ENCODE results near the gene LDLRAD2. TPM values are rescaled to one million over a fixed set of nuclear protein-coding genes. Genes with fewer than 3 reads are reported as not detected.

The LDLRAD2 gene
- total and polyA plus RNA-seq, 9 of the 15 experiments (the other 6 are each of a cell fraction or from before 2014, with no cell fraction given), result 0.45 to 0.48 TPM; not detected in 7

DNA sequence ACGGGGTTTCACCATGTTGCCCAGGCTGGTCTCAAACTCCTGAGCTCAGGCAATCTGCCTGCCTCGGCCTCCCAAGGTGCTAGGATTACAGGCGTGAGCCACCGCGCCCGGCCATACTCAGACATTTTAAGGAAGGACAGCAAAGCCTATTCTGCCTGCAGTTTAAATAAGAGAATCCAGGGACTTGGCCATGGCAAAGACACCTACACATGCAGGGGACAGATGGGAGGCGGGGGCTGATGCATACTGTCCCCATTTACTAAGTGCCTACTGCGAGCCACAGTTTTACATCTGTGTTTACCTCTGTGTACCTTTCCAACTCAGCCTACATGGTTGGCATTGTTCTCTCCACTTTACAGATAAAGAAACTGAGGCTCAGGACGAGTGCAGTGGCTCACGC lies 25.4 kb downstream of the LDLRAD2 start (continued):
- TF ChIP-seq FIP1L1 (IDR thresholded peaks at IDR 0.05; ENCODE audit: low read depth, low read length, poor library complexity, severe bottlenecking) (no peak), DDX20 (tag; IDR thresholded peaks at IDR 0.05; ENCODE audit: low read depth) (no peak), ZNF316 (IDR thresholded peaks at IDR 0.05) (no peak), E2F3 (CRISPR knock-in tag; IDR thresholded peaks at IDR 0.05) (no peak)
- TF ChIP-seq, protein P1, sequence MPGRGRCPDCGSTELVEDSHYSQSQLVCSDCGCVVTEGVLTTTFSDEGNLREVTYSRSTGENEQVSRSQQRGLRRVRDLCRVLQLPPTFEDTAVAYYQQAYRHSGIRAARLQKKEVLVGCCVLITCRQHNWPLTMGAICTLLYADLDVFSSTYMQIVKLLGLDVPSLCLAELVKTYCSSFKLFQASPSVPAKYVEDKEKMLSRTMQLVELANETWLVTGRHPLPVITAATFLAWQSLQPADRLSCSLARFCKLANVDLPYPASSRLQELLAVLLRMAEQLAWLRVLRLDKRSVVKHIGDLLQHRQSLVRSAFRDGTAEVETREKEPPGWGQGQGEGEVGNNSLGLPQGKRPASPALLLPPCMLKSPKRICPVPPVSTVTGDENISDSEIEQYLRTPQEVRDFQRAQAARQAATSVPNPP (IDR thresholded peaks at IDR 0.05; ENCODE audit: borderline replicate concordance, insufficient read depth, insufficient read length), result no peak

DNA sequence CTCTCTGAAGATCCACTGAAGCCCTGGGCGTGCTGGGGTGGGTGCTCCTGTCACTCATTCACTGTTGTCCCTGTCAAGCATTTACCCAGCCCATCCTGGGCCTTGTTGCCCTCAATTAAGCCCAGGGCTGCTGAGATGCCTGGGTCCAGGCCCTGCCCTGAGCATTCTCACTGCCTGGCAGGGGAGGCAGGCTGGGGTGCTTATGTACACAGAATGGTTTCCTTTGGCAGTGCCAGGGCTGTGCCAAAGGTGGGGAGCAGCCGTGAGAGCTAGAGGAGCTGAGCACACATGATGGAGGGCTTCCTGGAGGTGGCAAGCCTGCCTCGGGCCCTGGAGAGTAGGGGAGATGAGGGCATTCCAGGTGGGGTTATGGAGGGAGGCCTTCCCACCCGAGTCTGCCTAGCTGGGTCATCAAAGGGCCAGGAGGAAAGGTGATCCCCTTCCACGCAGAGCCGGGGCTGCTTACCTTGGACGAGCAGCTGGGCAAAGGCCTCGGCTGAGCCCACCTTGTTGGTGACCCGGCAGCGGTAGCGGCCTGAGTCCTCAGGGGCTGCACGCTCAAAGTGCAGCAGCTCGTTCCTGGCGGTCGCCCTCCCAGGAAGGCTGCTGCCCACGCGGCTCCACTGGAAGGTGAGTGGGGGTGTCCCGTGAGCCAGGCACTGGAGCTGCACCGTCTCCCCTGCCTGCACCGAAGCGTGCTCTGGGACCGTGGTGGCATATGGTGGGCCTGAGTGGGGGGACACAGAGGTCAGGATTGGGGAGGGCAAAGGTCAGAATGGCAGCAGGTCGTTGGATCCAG lies 26.5 kb downstream of the LDLRAD2 start:
- FAIRE-seq, result no peak
- Histone ChIP-seq H3K4me1 (replicated peaks in 1 of 2; ENCODE audit: control insufficient read depth in 2 of 2, insufficient read depth in 2 of 2, low read length in 2 of 2) (peaks cover 0 to 12% of the 10 kb centered on the region in 2 experiments; a peak in 1 of 5 replicates), H3K4me2 (ENCODE audit: insufficient read depth, low read length) (no peak overlapping the region), H3K9me3 (replicated peaks; ENCODE audit: control insufficient read depth, insufficient read depth, low read depth, low read length) (peaks cover 9% of the 10 kb centered on the region), H3K27ac (ENCODE audit: extremely low read depth, low read depth, low read length) (no peak overlapping the region), H4K20me1 (replicated peaks; ENCODE audit: control insufficient read depth, insufficient read depth, low read length) (no peaks in the 10 kb centered on the region; the same call in 1 of the 2 replicates), H3K27me3 (ENCODE audit: control insufficient read depth in 2 of 2, insufficient read depth in 2 of 2, low read length in 2 of 2) (no peaks in the 10 kb centered on the region), H3K9me1 (ENCODE audit: control insufficient read depth, insufficient read depth, low read length) (no peaks in the 10 kb centered on the region), H3K79me2 (ENCODE audit: control insufficient read depth, insufficient read depth, low read length) (no peaks in the 10 kb centered on the region), H2AFZ (ENCODE audit: low read depth, low read length) (no peak overlapping the region), H3K9ac (ENCODE audit: insufficient read depth in 1 of 2, low read depth in 2 of 2, low read length in 2 of 2) (no peak overlapping the region; a peak in 1 of 4 replicates), H3K4me3 (no peak overlapping the region), H3K36me3 (ENCODE audit: control insufficient read depth, insufficient read depth, low read length) (peaks cover 90% of the 10 kb centered on the region; the same call in 2 of the 3 replicates)
- in situ Hi-C loops (cut with MboI) (no loop called here), intact Hi-C loops (cut with micrococcal nuclease) (no loop called here)
- ChIA-PET POLR2A (interaction anchor here (0.6 kb wide), 2 partner anchors 20 to 36 kb away, joined by 3 to 5 read pairs; no protein-coding TSS in a partner anchor), CTCF (ENCODE audit: low intra/inter-chr PET ratio) (no interaction called here)
- no peak for DNase-seq (ENCODE audit: extremely low read depth in 1 of 4, low spot score in 3 of 4)
- no TSS peak for BruUV-seq (replicated peaks)
- WGBS (ENCODE audit: insufficient coverage, low coverage, missing lambda C conversion rate), result 90% methylated on average over 22 of the region's 23 CpGs
- ATAC-seq, result no peak
- TF ChIP-seq ZFP36 (IDR thresholded peaks at IDR 0.05; ENCODE audit: low read depth, low read length, partially characterized antibody) (peak; percentile 78), NBN (IDR thresholded peaks at IDR 0.05; ENCODE audit: low read depth) (no peak), POLR2G (IDR thresholded peaks at IDR 0.05; ENCODE audit: low read depth, low read length) (peak; percentile 53), ZKSCAN1 (IDR thresholded peaks at IDR 0.05; ENCODE audit: low read depth, low read length) (no peak), IFI16 (CRISPR knock-in tag; IDR thresholded peaks at IDR 0.05) (no peak)
- TF ChIP-seq, protein P2, sequence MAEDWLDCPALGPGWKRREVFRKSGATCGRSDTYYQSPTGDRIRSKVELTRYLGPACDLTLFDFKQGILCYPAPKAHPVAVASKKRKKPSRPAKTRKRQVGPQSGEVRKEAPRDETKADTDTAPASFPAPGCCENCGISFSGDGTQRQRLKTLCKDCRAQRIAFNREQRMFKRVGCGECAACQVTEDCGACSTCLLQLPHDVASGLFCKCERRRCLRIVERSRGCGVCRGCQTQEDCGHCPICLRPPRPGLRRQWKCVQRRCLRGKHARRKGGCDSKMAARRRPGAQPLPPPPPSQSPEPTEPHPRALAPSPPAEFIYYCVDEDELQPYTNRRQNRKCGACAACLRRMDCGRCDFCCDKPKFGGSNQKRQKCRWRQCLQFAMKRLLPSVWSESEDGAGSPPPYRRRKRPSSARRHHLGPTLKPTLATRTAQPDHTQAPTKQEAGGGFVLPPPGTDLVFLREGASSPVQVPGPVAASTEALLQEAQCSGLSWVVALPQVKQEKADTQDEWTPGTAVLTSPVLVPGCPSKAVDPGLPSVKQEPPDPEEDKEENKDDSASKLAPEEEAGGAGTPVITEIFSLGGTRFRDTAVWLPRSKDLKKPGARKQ (CRISPR knock-in tag; IDR thresholded peaks at IDR 0.05), result no peak
- TF ChIP-seq, protein P3, sequence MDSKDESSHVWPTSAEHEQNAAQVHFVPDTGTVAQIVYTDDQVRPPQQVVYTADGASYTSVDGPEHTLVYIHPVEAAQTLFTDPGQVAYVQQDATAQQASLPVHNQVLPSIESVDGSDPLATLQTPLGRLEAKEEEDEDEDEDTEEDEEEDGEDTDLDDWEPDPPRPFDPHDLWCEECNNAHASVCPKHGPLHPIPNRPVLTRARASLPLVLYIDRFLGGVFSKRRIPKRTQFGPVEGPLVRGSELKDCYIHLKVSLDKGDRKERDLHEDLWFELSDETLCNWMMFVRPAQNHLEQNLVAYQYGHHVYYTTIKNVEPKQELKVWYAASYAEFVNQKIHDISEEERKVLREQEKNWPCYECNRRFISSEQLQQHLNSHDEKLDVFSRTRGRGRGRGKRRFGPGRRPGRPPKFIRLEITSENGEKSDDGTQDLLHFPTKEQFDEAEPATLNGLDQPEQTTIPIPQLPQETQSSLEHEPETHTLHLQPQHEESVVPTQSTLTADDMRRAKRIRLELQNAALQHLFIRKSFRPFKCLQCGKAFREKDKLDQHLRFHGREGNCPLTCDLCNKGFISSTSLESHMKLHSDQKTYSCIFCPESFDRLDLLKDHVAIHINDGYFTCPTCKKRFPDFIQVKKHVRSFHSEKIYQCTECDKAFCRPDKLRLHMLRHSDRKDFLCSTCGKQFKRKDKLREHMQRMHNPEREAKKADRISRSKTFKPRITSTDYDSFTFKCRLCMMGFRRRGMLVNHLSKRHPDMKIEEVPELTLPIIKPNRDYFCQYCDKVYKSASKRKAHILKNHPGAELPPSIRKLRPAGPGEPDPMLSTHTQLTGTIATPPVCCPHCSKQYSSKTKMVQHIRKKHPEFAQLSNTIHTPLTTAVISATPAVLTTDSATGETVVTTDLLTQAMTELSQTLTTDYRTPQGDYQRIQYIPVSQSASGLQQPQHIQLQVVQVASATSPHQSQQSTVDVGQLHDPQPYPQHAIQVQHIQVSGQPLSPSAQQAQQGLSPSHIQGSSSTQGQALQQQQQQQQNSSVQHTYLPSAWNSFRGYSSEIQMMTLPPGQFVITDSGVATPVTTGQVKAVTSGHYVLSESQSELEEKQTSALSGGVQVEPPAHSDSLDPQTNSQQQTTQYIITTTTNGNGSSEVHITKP (IDR thresholded peaks at IDR 0.05; ENCODE audit: partially characterized antibody), result no peak
- TF ChIP-seq, protein P4, sequence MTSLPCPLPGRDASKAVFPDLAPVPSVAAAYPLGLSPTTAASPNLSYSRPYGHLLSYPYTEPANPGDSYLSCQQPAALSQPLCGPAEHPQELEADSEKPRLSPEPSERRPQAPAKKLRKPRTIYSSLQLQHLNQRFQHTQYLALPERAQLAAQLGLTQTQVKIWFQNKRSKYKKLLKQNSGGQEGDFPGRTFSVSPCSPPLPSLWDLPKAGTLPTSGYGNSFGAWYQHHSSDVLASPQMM (CRISPR knock-in tag; IDR thresholded peaks at IDR 0.05), result no peak

Measured in K562 (cell line).